Measurements from ENCODE around the gene PRSS38. TPM values are rescaled to one million over a fixed set of nuclear protein-coding genes. Genes with fewer than 3 reads are reported as not detected.

PRSS38 gene
- polyA plus RNA-seq, 3 donors = not detected

- DNase-seq = no peak
- Mint-ChIP-seq H3K27me3 (ENCODE audit: low read depth in 3 of 3) (peaks cover 0 to 2% (median 1%) of the 10 kb centered on the region in 3 donors), H3K4me3 (no peak overlapping the region), H3K9me3 (peaks cover 0 to 18% (median 7%) of the 10 kb centered on the region in 7 donors), H3K4me1 (no peaks in the 10 kb centered on the region), H3K36me3 (no peaks in the 10 kb centered on the region), H3K27ac (no peak overlapping the region)
- no peaks in the 10 kb centered on the region for H3K79me2 ChIP-seq (ENCODE audit: insufficient read depth, low read length)
- H3K4me3 ChIP-seq (replicated peaks in 1 of 3; ENCODE audit: low read depth in 2 of 3, low read length in 3 of 3) = no peak overlapping the region
- no peak overlapping the region for H2AFZ ChIP-seq (ENCODE audit: insufficient read depth, low read depth, low read length, poor library complexity, severe bottlenecking)
- H3K27me3 ChIP-seq (ENCODE audit: control insufficient read depth in 2 of 2, insufficient read depth in 2 of 2, low read length in 2 of 2) = no peaks in the 10 kb centered on the region
- no peak overlapping the region for H3K27ac ChIP-seq (ENCODE audit: low read depth in 1 of 2, low read length in 2 of 2)
- no peak overlapping the region for H3K4me2 ChIP-seq (replicated peaks; ENCODE audit: extremely low read depth, low read length, poor library complexity, severe bottlenecking)
- no peaks in the 10 kb centered on the region for H3K36me3 ChIP-seq (replicated peaks in 1 of 2; ENCODE audit: control insufficient read depth in 1 of 2, insufficient read depth in 2 of 2, low read length in 2 of 2)
- H3K9me3 ChIP-seq (replicated peaks in 1 of 2; ENCODE audit: control insufficient read depth in 1 of 2, insufficient read depth in 1 of 2, low read length in 2 of 2) = peaks cover 0 to 17% of the 10 kb centered on the region in 2 donors
- 100% methylated on average over 3 of the region's 3 CpGs for WGBS (ENCODE audit: insufficient coverage)
- intact Hi-C loops (cut with micrococcal nuclease) = no loop called here
- no peaks in the 10 kb centered on the region for H3K4me1 ChIP-seq (ENCODE audit: control insufficient read depth in 1 of 2, insufficient read depth in 2 of 2, low read length in 2 of 2)
- TF ChIP-seq CTCF (IDR thresholded peaks at IDR 0.05) = no peak
- no peak overlapping the region for H3K9ac ChIP-seq (ENCODE audit: insufficient read depth, low read length, poor library complexity, severe bottlenecking)
- H4K20me1 ChIP-seq (ENCODE audit: insufficient read depth, low read length) = no peaks in the 10 kb centered on the region
Measured at GRCh38 chr1:227845147-227845458, 29.6 kb downstream of the PRSS38 start.

- no peak overlapping the region for H3K9ac ChIP-seq (ENCODE audit: insufficient read depth, low read length, poor library complexity, severe bottlenecking)
- no peak for TF ChIP-seq CTCF (IDR thresholded peaks at IDR 0.05)
- H3K27me3 ChIP-seq (ENCODE audit: control insufficient read depth in 2 of 2, insufficient read depth in 2 of 2, low read length in 2 of 2) = no peaks in the 10 kb centered on the region
- H3K79me2 ChIP-seq (ENCODE audit: insufficient read depth, low read length) = no peaks in the 10 kb centered on the region
- no peaks in the 10 kb centered on the region for H4K20me1 ChIP-seq (ENCODE audit: insufficient read depth, low read length)
- intact Hi-C loops (cut with micrococcal nuclease) = no loop called here
- no peaks in the 10 kb centered on the region for H3K4me1 ChIP-seq (ENCODE audit: control insufficient read depth in 1 of 2, insufficient read depth in 2 of 2, low read length in 2 of 2)
- Mint-ChIP-seq H3K9me3 (peaks cover 0 to 18% (median 7%) of the 10 kb centered on the region in 7 donors), H3K4me3 (no peak overlapping the region), H3K36me3 (no peaks in the 10 kb centered on the region), H3K27me3 (ENCODE audit: low read depth in 3 of 3) (peaks cover 0 to 2% (median 1%) of the 10 kb centered on the region in 3 donors), H3K4me1 (no peaks in the 10 kb centered on the region), H3K27ac (no peak overlapping the region)
- no peak overlapping the region for H3K4me2 ChIP-seq (replicated peaks; ENCODE audit: extremely low read depth, low read length, poor library complexity, severe bottlenecking)
- 72% methylated on average over 3 of the region's 7 CpGs for WGBS (ENCODE audit: insufficient coverage)
- H2AFZ ChIP-seq (ENCODE audit: insufficient read depth, low read depth, low read length, poor library complexity, severe bottlenecking) = no peak overlapping the region
- no peak for DNase-seq
- no peak overlapping the region for H3K27ac ChIP-seq (ENCODE audit: low read depth in 1 of 2, low read length in 2 of 2)
- peaks cover 0 to 17% of the 10 kb centered on the region in 2 donors for H3K9me3 ChIP-seq (replicated peaks in 1 of 2; ENCODE audit: control insufficient read depth in 1 of 2, insufficient read depth in 1 of 2, low read length in 2 of 2)
- H3K36me3 ChIP-seq (replicated peaks in 1 of 2; ENCODE audit: control insufficient read depth in 1 of 2, insufficient read depth in 2 of 2, low read length in 2 of 2) = no peaks in the 10 kb centered on the region
- H3K4me3 ChIP-seq (replicated peaks in 1 of 3; ENCODE audit: low read depth in 2 of 3, low read length in 3 of 3) = no peak overlapping the region
Measured at GRCh38 chr1:227845519-227845918, 30.0 kb downstream of the PRSS38 start.

Measured in CD14-positive monocyte (primary cell).